HG02840 (cell line): Measurements from ENCODE around the gene DPP8.
"Not testable (repeated sequence)": the region's sequence is repeated elsewhere in the genome, so short reads cannot be mapped to it uniquely, and the experiment has no call there.

ENCODE experiments used
- ATAC-seq: cut with Tn5 transposase; IDR thresholded peaks from one replicate; pipeline ENCODE4 v1.9.1; 2021; ENCODE audit warnings: mild to moderate bottlenecking, moderate library complexity, moderate number of reproducible peaks; ENCODE audit not compliant: unreplicated experiment, low FRiP score

DPP8 gene

GRCh38 chr15:65528461-65529060, 11.1 kb upstream of the DPP8 start:
- ATAC-seq: no peak

GRCh38 chr15:65525622-65526021, 8.1 kb upstream of the DPP8 start:
- ATAC-seq: no peak

GRCh38 chr15:65524226-65524625, 6.7 kb upstream of the DPP8 start:
- no peak for ATAC-seq

- no peak for ATAC-seq
Observed at GRCh38 chr15:65521350-65521749, 3.9 kb upstream of the DPP8 start.

GRCh38 chr15:65518633-65519285, 1.3 kb upstream of the DPP8 start:
- no peak for ATAC-seq

- ATAC-seq: peak; percentile 8
Observed at GRCh38 chr15:65517866-65518207, 348 bp upstream of the DPP8 start.

- ATAC-seq: no peak
Observed at GRCh38 chr15:65512807-65513416, 4.6 kb downstream of the DPP8 start.

GRCh38 chr15:65512189-65512588, 5.3 kb downstream of the DPP8 start:
- ATAC-seq: no peak

GRCh38 chr15:65509321-65509720, 8.2 kb downstream of the DPP8 start:
- no peak for ATAC-seq

- ATAC-seq: no peak
Observed at GRCh38 chr15:65494076-65494475, 23.4 kb downstream of the DPP8 start.

GRCh38 chr15:65484876-65485275, 32.6 kb downstream of the DPP8 start:
- no peak for ATAC-seq

GRCh38 chr15:65476903-65477302, 40.6 kb downstream of the DPP8 start:
- ATAC-seq: no peak

- no peak for ATAC-seq
Observed at GRCh38 chr15:65470866-65471265, 46.6 kb downstream of the DPP8 start.

- no peak for ATAC-seq
Observed at GRCh38 chr15:65468229-65468909, 49.1 kb downstream of the DPP8 start.

- no peak for ATAC-seq
Observed at GRCh38 chr15:65466901-65467300, 50.6 kb downstream of the DPP8 start.

- not testable (repeated sequence) for ATAC-seq
Observed at GRCh38 chr15:65463096-65463495, 54.4 kb downstream of the DPP8 start.

- ATAC-seq: no peak
Observed at GRCh38 chr15:65460741-65461347, 56.6 kb downstream of the DPP8 start.

- not testable (repeated sequence) for ATAC-seq
Observed at GRCh38 chr15:65455256-65455655, 62.2 kb downstream of the DPP8 start.

- no peak for ATAC-seq
Observed at GRCh38 chr15:65451989-65452388, 65.5 kb downstream of the DPP8 start.

- ATAC-seq: no peak
Observed at GRCh38 chr15:65450556-65450955, 66.9 kb downstream of the DPP8 start.

GRCh38 chr15:65447145-65447544, 70.3 kb downstream of the DPP8 start:
- ATAC-seq: no peak
